GM12878 (cell line): ENCODE measurements around the gene CCL16. TPM values are rescaled to one million over a fixed set of nuclear protein-coding genes. Genes with fewer than 3 reads are reported as not detected.

Experiments used
- ATAC-seq: fragments of 200-7000 bp; cut with Tn5 transposase; 3 replicates; pipeline ENCODE4 v1.9.1; 2020; ENCODE audit warnings: mild to moderate bottlenecking, moderate library complexity
- BruUV-seq: library from RNA; stranded (reverse); fragments of 400-500 nt; replicated peaks from 2 replicates; lab custom pipeline; 2021; lab: Mats Ljungman, UMichigan
- CTCF ChIA-PET: fragments of 300-600 bp; sonication (Branson Sonifier 250); formaldehyde crosslinking; extraction: SDS; loops from one replicate; lab custom pipeline; 2021; ENCODE audit warnings: inconsistent platforms; lab: Yijun Ruan, JAX
- POLR2A ChIA-PET: fragments of 350-600 bp; formaldehyde crosslinking; extraction: SDS; loops from one replicate; lab custom pipeline; 2021; ENCODE audit warnings: inconsistent platforms; lab: Charles Lee
- RAD21 ChIA-PET: fragments of 300-600 bp; sonication (Branson Sonifier 250); formaldehyde crosslinking; loops from one replicate; lab custom pipeline; 2023; ENCODE audit warnings: antibody characterized with exemption; ENCODE audit not compliant: unreplicated experiment; lab: Charles Lee
- SMC1A ChIA-PET: fragments of 300-600 bp; sonication (Branson Sonifier 250); formaldehyde crosslinking; loops from one replicate; lab custom pipeline; 2023; ENCODE audit not compliant: unreplicated experiment, uncharacterized antibody; lab: Charles Lee
- DNase-seq: peaks from one replicate; pipeline ENCODE4 v3.0.0-alpha.2; 2011; ENCODE audit warnings: low read depth, low spot score
- FAIRE-seq: peaks from 3 replicates; lab custom pipeline; 2011; peaks lifted over from hg19 to GRCh38; lab: Jason Lieb, UNC
- H2AFZ ChIP-seq: 2 replicates; pipeline ENCODE4 v1.6.0; 2011; ENCODE audit warnings: low read depth, low read length, control low read depth; ENCODE audit not compliant: control insufficient read depth
- H3K27ac ChIP-seq: 2 replicates; pipeline ENCODE4 v1.5.1; 2011; ENCODE audit warnings: control low read depth; ENCODE audit not compliant: control insufficient read depth, insufficient read depth
- H3K27me3 ChIP-seq, 2 experiments: replicated peaks in 1 of 2; 2 replicates each; pipeline versions ENCODE4 v1.6.0 to v1.6.1; 2011; ENCODE audit warnings: low read length in 1 of 2; ENCODE audit not compliant: control insufficient read depth in 2 of 2, insufficient read depth in 2 of 2
- H3K36me3 ChIP-seq, 2 experiments: 2 replicates each; pipeline ENCODE4 v1.5.1; 2011; ENCODE audit warnings: low read length in 1 of 2; ENCODE audit not compliant: control insufficient read depth in 2 of 2, insufficient read depth in 2 of 2
- H3K4me1 ChIP-seq: 2 replicates; pipeline ENCODE4 v1.6.1; 2011; ENCODE audit warnings: mild to moderate bottlenecking, low read length, moderate library complexity, mixed read lengths; ENCODE audit not compliant: control insufficient read depth, insufficient read depth
- H3K4me2 ChIP-seq: 2 replicates; pipeline ENCODE4 v1.6.0; 2011; ENCODE audit warnings: control low read depth; ENCODE audit not compliant: control insufficient read depth, insufficient read depth
- H3K4me3 ChIP-seq: fragments of 200-600 bp; sonication (generic); 2 replicates; pipeline ENCODE4 v1.5.1; 2016
- H3K79me2 ChIP-seq: 2 replicates; pipeline ENCODE4 v1.6.0; 2011; ENCODE audit warnings: low read length; ENCODE audit not compliant: control insufficient read depth, insufficient read depth
- H3K9ac ChIP-seq: 2 replicates; pipeline ENCODE4 v1.8.0; 2011; ENCODE audit warnings: low read length, control low read depth, mixed read lengths; ENCODE audit not compliant: control insufficient read depth, insufficient read depth
- H3K9me3 ChIP-seq: replicated peaks from 3 replicates; pipeline ENCODE4 v1.5.1; 2011; ENCODE audit warnings: mild to moderate bottlenecking, low read length; ENCODE audit not compliant: control insufficient read depth, insufficient read depth
- H4K20me1 ChIP-seq: 2 replicates; pipeline ENCODE4 v1.6.0; 2011; ENCODE audit not compliant: control insufficient read depth, insufficient read depth
- E4F1 ChIP-seq: fragments of 450-650 bp; IDR thresholded peaks from 2 replicates; pipeline ENCODE4 v1.6.1; 2018; ENCODE audit warnings: borderline replicate concordance, mild to moderate bottlenecking; ENCODE audit not compliant: partially characterized antibody
- NR2C1 ChIP-seq: fragments of 450-650 bp; IDR thresholded peaks from 2 replicates; pipeline ENCODE4 v1.6.1; 2017; ENCODE audit warnings: antibody characterized with exemption, mild to moderate bottlenecking, moderate library complexity
- POU2F2 ChIP-seq: IDR thresholded peaks from 3 replicates; pipeline ENCODE4 v1.6.1; 2011; ENCODE audit warnings: low read depth, mild to moderate bottlenecking, low read length, borderline replicate concordance
- TBL1XR1 ChIP-seq: IDR thresholded peaks from 2 replicates; pipeline ENCODE4 v1.6.1; 2012; ENCODE audit warnings: low read depth, low read length, improper control_type of control experiment
- WGBS: methylation state at CpG from one replicate; pipeline ENCODE4 v1.1.6; 2016; ENCODE audit warnings: low lambda C conversion rate; ENCODE audit not compliant: insufficient replicate concordance, insufficient coverage; ENCODE audit errors: missing lambda C conversion rate; 5-methylcytosine and 5-hydroxymethylcytosine counted together
- in situ Hi-C: fragments of 300-500 bp; cut with MboI; formaldehyde crosslinking; loops from 9 replicates; pipeline ENCODE4 v1.14.3; 2018; ENCODE audit warnings: mixed read lengths
- intact Hi-C: fragments of 100-400 bp; cut with micrococcal nuclease; formaldehyde crosslinking; loops from one replicate; pipeline ENCODE4 v1.14.2; 2022; ENCODE audit not compliant: unreplicated experiment
- polyA plus RNA-seq, 11 experiments: library from polyadenylated mRNA; depleted of rRNA in 4 of 11; unstranded in 6 of 11; stranded (reverse) in 5 of 11; fragments of >200 nt; fragmentation: Nextera tagmentation in 4 of 11; fragmentation: Illumina TruSeq in 1 of 11; extraction: Ambion mirVana in 4 of 11; extraction: Trizol in 1 of 11; gene quantifications; 1 replicate in 1 of 11; 2 replicates in 10 of 11; pipeline versions ENCODE4 v1.2.1 to v1.2.3, GENCODE V29; 2011 to 2016; ENCODE audit warnings: inconsistent platforms in 2 of 11, missing spikeins in 2 of 11, low read depth in 1 of 11
- total RNA-seq, 4 experiments: library from RNA; depleted of rRNA in 3 of 4; stranded (reverse); fragments of >200 nt in 3 of 4; fragmentation: Illumina TruSeq in 1 of 4; extraction: Trizol in 1 of 4; gene quantifications; 2 replicates each; pipeline versions ENCODE4 v1.2.1 to v1.2.3, GENCODE V29; 2013 to 2021
- TF ChIP-seq, protein P1 (sequence below): fragments of 150-350 bp; IDR thresholded peaks from 2 replicates; pipeline ENCODE4 v1.6.1; 2016; ENCODE audit warnings: low read depth, low read length
- TF ChIP-seq, protein P2 (sequence below): fragments of 450-650 bp; IDR thresholded peaks from 2 replicates; pipeline ENCODE4 v1.6.1; 2018; ENCODE audit warnings: mild to moderate bottlenecking, low read depth, moderate library complexity; ENCODE audit not compliant: partially characterized antibody

Gene CCL16
- total and polyA plus RNA-seq, 10 of the 15 experiments (the other 5 are each of a cell fraction or from before 2014, with no cell fraction given): not detected

DNA sequence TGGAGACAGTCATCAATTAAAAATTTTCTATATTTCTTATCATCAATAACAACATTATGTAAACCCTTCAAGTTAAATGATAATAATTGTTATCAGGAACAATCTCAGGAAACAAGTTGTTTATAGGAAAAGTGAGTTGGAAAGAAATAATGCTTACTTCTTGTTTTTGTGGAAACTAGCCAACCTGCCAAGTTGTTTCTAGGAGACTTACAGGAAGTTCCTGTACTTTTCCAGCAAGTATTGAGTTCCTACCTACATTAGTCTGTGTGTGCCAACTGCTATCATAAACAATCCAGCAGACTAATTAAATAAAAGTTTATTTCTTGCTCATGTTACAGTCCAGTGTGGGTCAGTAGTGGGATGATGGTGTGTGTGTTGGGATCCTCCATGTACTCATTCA is 6.9 kb upstream of the CCL16 start (continued):
- TF ChIP-seq, protein P1, sequence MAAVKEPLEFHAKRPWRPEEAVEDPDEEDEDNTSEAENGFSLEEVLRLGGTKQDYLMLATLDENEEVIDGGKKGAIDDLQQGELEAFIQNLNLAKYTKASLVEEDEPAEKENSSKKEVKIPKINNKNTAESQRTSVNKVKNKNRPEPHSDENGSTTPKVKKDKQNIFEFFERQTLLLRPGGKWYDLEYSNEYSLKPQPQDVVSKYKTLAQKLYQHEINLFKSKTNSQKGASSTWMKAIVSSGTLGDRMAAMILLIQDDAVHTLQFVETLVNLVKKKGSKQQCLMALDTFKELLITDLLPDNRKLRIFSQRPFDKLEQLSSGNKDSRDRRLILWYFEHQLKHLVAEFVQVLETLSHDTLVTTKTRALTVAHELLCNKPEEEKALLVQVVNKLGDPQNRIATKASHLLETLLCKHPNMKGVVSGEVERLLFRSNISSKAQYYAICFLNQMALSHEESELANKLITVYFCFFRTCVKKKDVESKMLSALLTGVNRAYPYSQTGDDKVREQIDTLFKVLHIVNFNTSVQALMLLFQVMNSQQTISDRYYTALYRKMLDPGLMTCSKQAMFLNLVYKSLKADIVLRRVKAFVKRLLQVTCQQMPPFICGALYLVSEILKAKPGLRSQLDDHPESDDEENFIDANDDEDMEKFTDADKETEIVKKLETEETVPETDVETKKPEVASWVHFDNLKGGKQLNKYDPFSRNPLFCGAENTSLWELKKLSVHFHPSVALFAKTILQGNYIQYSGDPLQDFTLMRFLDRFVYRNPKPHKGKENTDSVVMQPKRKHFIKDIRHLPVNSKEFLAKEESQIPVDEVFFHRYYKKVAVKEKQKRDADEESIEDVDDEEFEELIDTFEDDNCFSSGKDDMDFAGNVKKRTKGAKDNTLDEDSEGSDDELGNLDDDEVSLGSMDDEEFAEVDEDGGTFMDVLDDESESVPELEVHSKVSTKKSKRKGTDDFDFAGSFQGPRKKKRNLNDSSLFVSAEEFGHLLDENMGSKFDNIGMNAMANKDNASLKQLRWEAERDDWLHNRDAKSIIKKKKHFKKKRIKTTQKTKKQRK: no peak
- no peak for TF ChIP-seq E4F1
- TF ChIP-seq NR2C1: no peak
- no peak for TF ChIP-seq TBL1XR1

DNA sequence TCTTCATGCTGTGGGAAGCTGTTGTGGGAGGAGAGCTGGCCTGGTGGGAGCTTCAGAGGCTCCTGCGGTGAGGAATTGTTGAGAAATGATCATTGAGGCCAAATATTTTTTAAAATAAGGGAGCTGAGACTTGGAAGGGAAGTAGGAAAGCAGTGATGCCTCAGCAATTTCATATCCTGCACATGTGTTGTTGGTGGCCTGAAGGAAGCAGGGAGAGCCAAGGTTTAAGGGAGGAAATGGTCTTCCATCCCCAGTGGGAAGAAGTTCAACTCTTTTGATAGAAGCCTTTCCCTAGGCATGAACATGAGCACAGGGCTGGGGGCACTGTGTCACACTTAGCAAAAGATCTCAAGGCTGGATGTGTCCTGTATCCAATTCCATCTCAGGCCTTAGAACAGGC is 5.3 kb upstream of the CCL16 start, which contains the start of gene CCL14:
Gene CCL14 (minus strand): TSS at position 87 of the 400 bp plus-strand sequence. CDS start 80 bp downstream, at position 7.
- ATAC-seq: no peak
- Histone ChIP-seq H3K36me3 (no peaks in the 10 kb centered on the region), H3K79me2 (no peaks in the 10 kb centered on the region), H3K9ac (no peak within 1 kb of the TSS), H3K9me3 (peaks cover 2% of the 10 kb centered on the region; the same call in 2 of the 3 replicates)
- POLR2A ChIA-PET: no interaction called here
- TF ChIP-seq, protein P2, sequence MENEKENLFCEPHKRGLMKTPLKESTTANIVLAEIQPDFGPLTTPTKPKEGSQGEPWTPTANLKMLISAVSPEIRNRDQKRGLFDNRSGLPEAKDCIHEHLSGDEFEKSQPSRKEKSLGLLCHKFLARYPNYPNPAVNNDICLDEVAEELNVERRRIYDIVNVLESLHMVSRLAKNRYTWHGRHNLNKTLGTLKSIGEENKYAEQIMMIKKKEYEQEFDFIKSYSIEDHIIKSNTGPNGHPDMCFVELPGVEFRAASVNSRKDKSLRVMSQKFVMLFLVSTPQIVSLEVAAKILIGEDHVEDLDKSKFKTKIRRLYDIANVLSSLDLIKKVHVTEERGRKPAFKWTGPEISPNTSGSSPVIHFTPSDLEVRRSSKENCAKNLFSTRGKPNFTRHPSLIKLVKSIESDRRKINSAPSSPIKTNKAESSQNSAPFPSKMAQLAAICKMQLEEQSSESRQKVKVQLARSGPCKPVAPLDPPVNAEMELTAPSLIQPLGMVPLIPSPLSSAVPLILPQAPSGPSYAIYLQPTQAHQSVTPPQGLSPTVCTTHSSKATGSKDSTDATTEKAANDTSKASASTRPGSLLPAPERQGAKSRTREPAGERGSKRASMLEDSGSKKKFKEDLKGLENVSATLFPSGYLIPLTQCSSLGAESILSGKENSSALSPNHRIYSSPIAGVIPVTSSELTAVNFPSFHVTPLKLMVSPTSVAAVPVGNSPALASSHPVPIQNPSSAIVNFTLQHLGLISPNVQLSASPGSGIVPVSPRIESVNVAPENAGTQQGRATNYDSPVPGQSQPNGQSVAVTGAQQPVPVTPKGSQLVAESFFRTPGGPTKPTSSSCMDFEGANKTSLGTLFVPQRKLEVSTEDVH: no peak
- no peak for TF ChIP-seq POU2F2
- TF ChIP-seq, all 136 proteins: peak for 0
- in situ Hi-C loops (no loop called here), intact Hi-C loops (no loop called here)
- Histone ChIP-seq H2AFZ (no peak within 1 kb of the TSS), H3K4me3 (no peak within 1 kb of the TSS), H3K27me3 (no peaks in the 10 kb centered on the region), H4K20me1 (no peaks in the 10 kb centered on the region), H3K27ac (no peak within 1 kb of the TSS), H3K4me2 (no peak within 1 kb of the TSS), H3K4me1 (no peaks in the 10 kb centered on the region)
- ChIA-PET RAD21 (no interaction called here), CTCF (interaction anchor here (1.6 to 1.8 kb wide), 2 partner anchors 71 to 162 kb away, joined by 3 to 7 read pairs; no protein-coding TSS in a partner anchor), SMC1A (interaction anchor here (0.9 to 1.7 kb wide), 5 partner anchors 9 to 163 kb away, joined by 3 to 8 read pairs (median 3); no protein-coding TSS in a partner anchor)
- no TSS peak for BruUV-seq
- FAIRE-seq (no peak), DNase-seq (no peak)
- 82% methylated on average over 1 of the region's 1 CpG for WGBS
